WTC11 (cell line): ENCODE results near the gene RPUSD3. TPM values are rescaled to one million over a fixed set of nuclear protein-coding genes. Genes with fewer than 3 reads are reported as not detected.

ENCODE experiments used
- ATAC-seq: fragments of 200-7000 bp; cut with Tn5 transposase; 2 replicates; pipeline ENCODE4 v1.10.0; 2021; ENCODE audit warnings: mild to moderate bottlenecking, moderate library complexity
- CTCF ChIA-PET: fragments of 300-600 bp; sonication (Branson Sonifier 250); formaldehyde crosslinking; loops from one replicate; lab custom pipeline; 2021; ENCODE audit warnings: antibody characterized with exemption; lab: Charles Lee
- POLR2A ChIA-PET: fragments of 350-600 bp; sonication (Branson Sonifier 250); formaldehyde crosslinking; loops from one replicate; lab custom pipeline; 2021; ENCODE audit warnings: antibody characterized with exemption; lab: Charles Lee
- DNase-seq: peaks from one replicate; pipeline ENCODE4 v3.0.0; 2021; ENCODE audit warnings: low spot score
- H3K27ac Mint-ChIP-seq: 2 replicates; pipeline ENCODE4 v1.8.0; 2021; ENCODE audit warnings: mixed read lengths
- H3K27me3 Mint-ChIP-seq: 2 replicates; pipeline ENCODE4 v1.8.0; 2021; ENCODE audit warnings: low read depth, mild to moderate bottlenecking, moderate library complexity, mixed read lengths
- H3K36me3 Mint-ChIP-seq: 2 replicates; pipeline ENCODE4 v1.8.0; 2021; ENCODE audit warnings: mixed read lengths
- H3K4me1 Mint-ChIP-seq: 2 replicates; pipeline ENCODE4 v1.8.0; 2022; ENCODE audit warnings: mixed read lengths
- H3K4me3 Mint-ChIP-seq: 2 replicates; pipeline ENCODE4 v1.8.0; 2021; ENCODE audit warnings: mild to moderate bottlenecking, moderate library complexity, mixed read lengths
- H3K9me3 Mint-ChIP-seq: 2 replicates; pipeline ENCODE4 v1.8.0; 2021; ENCODE audit warnings: mixed read lengths
- E2F1 ChIP-seq: sonication (generic); formaldehyde crosslinking; IDR thresholded peaks from 2 replicates; pipeline ENCODE4 v1.8.0; 2022; ENCODE audit warnings: mild to moderate bottlenecking, missing genetic modification reagents
- ELF4 ChIP-seq: sonication (generic); formaldehyde crosslinking; IDR thresholded peaks from 2 replicates; pipeline ENCODE4 v1.8.1; 2022; ENCODE audit warnings: low read depth, mild to moderate bottlenecking, moderate library complexity, missing genetic modification reagents
- ESRRA ChIP-seq: sonication (generic); formaldehyde crosslinking; IDR thresholded peaks from 2 replicates; pipeline ENCODE4 v1.8.1; 2022; ENCODE audit warnings: mild to moderate bottlenecking, missing genetic modification reagents, borderline replicate concordance
- HMGA2 ChIP-seq: fragments of 250-450 bp; sonication (Bioruptor Pico); IDR thresholded peaks from 2 replicates; pipeline ENCODE4 v1.4.0; 2021; ENCODE audit warnings: mild to moderate bottlenecking, moderate library complexity
- JUN ChIP-seq: sonication (generic); formaldehyde crosslinking; IDR thresholded peaks from 2 replicates; pipeline ENCODE4 v1.8.0; 2023; ENCODE audit warnings: mild to moderate bottlenecking, missing genetic modification reagents
- MLX ChIP-seq: sonication (generic); formaldehyde crosslinking; IDR thresholded peaks from 2 replicates; pipeline ENCODE4 v1.8.1; 2023; ENCODE audit warnings: mild to moderate bottlenecking, missing genetic modification reagents, moderate library complexity
- NFATC4 ChIP-seq: fragments of 250-450 bp; sonication (Bioruptor Pico); IDR thresholded peaks from 2 replicates; pipeline ENCODE4 v1.9.0; 2021; ENCODE audit warnings: mild to moderate bottlenecking
- NR2C2 ChIP-seq: sonication (generic); formaldehyde crosslinking; IDR thresholded peaks from 2 replicates; pipeline ENCODE4 v1.8.0; 2022; ENCODE audit warnings: mild to moderate bottlenecking, missing genetic modification reagents
- OVOL2 ChIP-seq: fragments of 250-450 bp; sonication (Bioruptor Pico); IDR thresholded peaks from 2 replicates; pipeline ENCODE4 v1.9.0; 2021; ENCODE audit warnings: mild to moderate bottlenecking, borderline replicate concordance
- PRRX2 ChIP-seq: fragments of 250-450 bp; sonication (Bioruptor Pico); IDR thresholded peaks from 2 replicates; pipeline ENCODE4 v1.8.0; 2021; ENCODE audit warnings: mild to moderate bottlenecking
- TEAD1 ChIP-seq: sonication (generic); formaldehyde crosslinking; IDR thresholded peaks from 2 replicates; pipeline ENCODE4 v1.8.0; 2022; ENCODE audit warnings: mild to moderate bottlenecking, missing genetic modification reagents
- ZNF121 ChIP-seq: sonication (generic); formaldehyde crosslinking; IDR thresholded peaks from 2 replicates; pipeline ENCODE4 v1.8.0; 2023; ENCODE audit warnings: missing genetic modification reagents
- ZNF138 ChIP-seq: sonication (generic); formaldehyde crosslinking; conservative IDR thresholded peaks from 2 replicates; pipeline ENCODE4 v1.8.1; 2022; ENCODE audit warnings: mild to moderate bottlenecking, moderate library complexity, missing genetic modification reagents
- ZNF219 ChIP-seq: sonication (generic); formaldehyde crosslinking; IDR thresholded peaks from 2 replicates; pipeline ENCODE4 v1.8.0; 2023; ENCODE audit warnings: missing genetic modification reagents, mild to moderate bottlenecking, borderline replicate concordance
- ZNF416 ChIP-seq: fragments of 250-450 bp; sonication (Bioruptor Pico); IDR thresholded peaks from 2 replicates; pipeline ENCODE4 v1.9.0; 2021; ENCODE audit warnings: mild to moderate bottlenecking, inconsistent platforms
- ZNF512 ChIP-seq: sonication (generic); formaldehyde crosslinking; IDR thresholded peaks from 2 replicates; pipeline ENCODE4 v1.8.1; 2022; ENCODE audit warnings: missing genetic modification reagents, borderline replicate concordance
- total RNA-seq: library from RNA; stranded (reverse); gene quantifications from 3 replicates; pipeline ENCODE4 v1.2.3, GENCODE V29; 2021
- TF ChIP-seq, protein P1 (sequence below): sonication (generic); formaldehyde crosslinking; IDR thresholded peaks from 2 replicates; pipeline ENCODE4 v1.8.1; 2022; ENCODE audit warnings: mild to moderate bottlenecking, moderate library complexity, missing genetic modification reagents
- TF ChIP-seq, protein P2 (sequence below): sonication (generic); formaldehyde crosslinking; IDR thresholded peaks from 2 replicates; pipeline ENCODE4 v1.8.1; 2023; ENCODE audit warnings: mild to moderate bottlenecking, missing genetic modification reagents
- TF ChIP-seq, protein P3 (sequence below): fragments of 250-450 bp; sonication (Bioruptor Pico); IDR thresholded peaks from 2 replicates; pipeline ENCODE4 v1.8.0; 2021; ENCODE audit warnings: mild to moderate bottlenecking
- TF ChIP-seq, protein P4 (sequence below): sonication (generic); formaldehyde crosslinking; IDR thresholded peaks from 2 replicates; pipeline ENCODE4 v1.8.1; 2023; ENCODE audit warnings: mild to moderate bottlenecking, missing genetic modification reagents, moderate library complexity
- TF ChIP-seq, protein P5 (sequence below): fragments of 250-450 bp; sonication (Bioruptor Pico); IDR thresholded peaks from 2 replicates; pipeline ENCODE4 v1.9.0; 2021; ENCODE audit warnings: mild to moderate bottlenecking
- TF ChIP-seq, protein P6 (sequence below): sonication (generic); formaldehyde crosslinking; IDR thresholded peaks from 2 replicates; pipeline ENCODE4 v1.8.1; 2023; ENCODE audit warnings: mild to moderate bottlenecking, missing genetic modification reagents

Gene RPUSD3
- total RNA-seq, 1 experiment from 2014 or later = 95.5 TPM

DNA sequence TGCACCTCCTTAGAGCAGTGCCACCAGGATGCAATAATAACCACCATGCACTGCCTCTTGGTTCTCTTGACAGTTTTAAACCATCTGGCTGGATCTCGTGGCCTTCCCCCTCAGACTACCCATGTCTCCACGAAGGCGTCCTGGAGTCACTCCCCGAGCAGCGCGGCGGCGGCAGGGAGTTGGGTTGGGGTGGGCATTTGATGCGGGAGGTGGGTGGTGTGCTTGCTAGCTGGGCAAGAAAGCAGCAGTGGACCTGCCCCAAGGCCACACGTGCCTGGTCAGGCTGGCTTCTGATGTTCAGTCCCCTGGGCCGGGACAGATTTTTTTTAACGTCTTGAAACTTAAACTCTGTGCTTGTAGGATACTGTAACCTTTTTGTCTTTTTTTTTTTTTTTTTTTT is 37.7 kb downstream of the RPUSD3 start (continued):
- TF ChIP-seq ZNF512 (CRISPR knock-in tag) = no peak
- no peak for TF ChIP-seq PRRX2
- no peak for TF ChIP-seq ZNF138
- TF ChIP-seq JUN (CRISPR knock-in tag) = no peak
- TF ChIP-seq NFATC4 (CRISPR knock-in tag) = no peak

GRCh38 chr3:9804996-9805395 is 38.8 kb downstream of the RPUSD3 start:
- CTCF ChIA-PET = interaction anchor here (1.1 kb wide), 1 partner anchor 12 kb away, joined by 3 read pairs; the partner anchor contains the start of genes ARPC4 and TADA3
- H3K27me3 Mint-ChIP-seq = no peaks in the 10 kb centered on the region
- DNase-seq (no peak), ATAC-seq (no peak)
- peaks cover 46% of the 10 kb centered on the region for H3K36me3 Mint-ChIP-seq
- no peak overlapping the region for H3K4me3 Mint-ChIP-seq
- H3K9me3 Mint-ChIP-seq = no peaks in the 10 kb centered on the region
- POLR2A ChIA-PET = interaction anchor here (0.6 to 0.9 kb wide), 2 partner anchors 12 to 27 kb away, joined by 3 to 4 read pairs; partner anchors contain the start of genes ARPC4 and TADA3
- no peak for TF ChIP-seq MLX (CRISPR knock-in tag)
- TF ChIP-seq, protein P1, sequence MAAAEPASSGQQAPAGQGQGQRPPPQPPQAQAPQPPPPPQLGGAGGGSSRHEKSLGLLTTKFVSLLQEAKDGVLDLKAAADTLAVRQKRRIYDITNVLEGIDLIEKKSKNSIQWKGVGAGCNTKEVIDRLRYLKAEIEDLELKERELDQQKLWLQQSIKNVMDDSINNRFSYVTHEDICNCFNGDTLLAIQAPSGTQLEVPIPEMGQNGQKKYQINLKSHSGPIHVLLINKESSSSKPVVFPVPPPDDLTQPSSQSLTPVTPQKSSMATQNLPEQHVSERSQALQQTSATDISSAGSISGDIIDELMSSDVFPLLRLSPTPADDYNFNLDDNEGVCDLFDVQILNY (CRISPR knock-in tag) = no peak
- no peak for TF ChIP-seq ESRRA (CRISPR knock-in tag)
- TF ChIP-seq JUN (CRISPR knock-in tag) = no peak
- TF ChIP-seq ELF4 (CRISPR knock-in tag) = no peak
- TF ChIP-seq, protein P2, sequence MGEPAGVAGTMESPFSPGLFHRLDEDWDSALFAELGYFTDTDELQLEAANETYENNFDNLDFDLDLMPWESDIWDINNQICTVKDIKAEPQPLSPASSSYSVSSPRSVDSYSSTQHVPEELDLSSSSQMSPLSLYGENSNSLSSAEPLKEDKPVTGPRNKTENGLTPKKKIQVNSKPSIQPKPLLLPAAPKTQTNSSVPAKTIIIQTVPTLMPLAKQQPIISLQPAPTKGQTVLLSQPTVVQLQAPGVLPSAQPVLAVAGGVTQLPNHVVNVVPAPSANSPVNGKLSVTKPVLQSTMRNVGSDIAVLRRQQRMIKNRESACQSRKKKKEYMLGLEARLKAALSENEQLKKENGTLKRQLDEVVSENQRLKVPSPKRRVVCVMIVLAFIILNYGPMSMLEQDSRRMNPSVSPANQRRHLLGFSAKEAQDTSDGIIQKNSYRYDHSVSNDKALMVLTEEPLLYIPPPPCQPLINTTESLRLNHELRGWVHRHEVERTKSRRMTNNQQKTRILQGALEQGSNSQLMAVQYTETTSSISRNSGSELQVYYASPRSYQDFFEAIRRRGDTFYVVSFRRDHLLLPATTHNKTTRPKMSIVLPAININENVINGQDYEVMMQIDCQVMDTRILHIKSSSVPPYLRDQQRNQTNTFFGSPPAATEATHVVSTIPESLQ (CRISPR knock-in tag) = no peak
- TF ChIP-seq, protein P3, sequence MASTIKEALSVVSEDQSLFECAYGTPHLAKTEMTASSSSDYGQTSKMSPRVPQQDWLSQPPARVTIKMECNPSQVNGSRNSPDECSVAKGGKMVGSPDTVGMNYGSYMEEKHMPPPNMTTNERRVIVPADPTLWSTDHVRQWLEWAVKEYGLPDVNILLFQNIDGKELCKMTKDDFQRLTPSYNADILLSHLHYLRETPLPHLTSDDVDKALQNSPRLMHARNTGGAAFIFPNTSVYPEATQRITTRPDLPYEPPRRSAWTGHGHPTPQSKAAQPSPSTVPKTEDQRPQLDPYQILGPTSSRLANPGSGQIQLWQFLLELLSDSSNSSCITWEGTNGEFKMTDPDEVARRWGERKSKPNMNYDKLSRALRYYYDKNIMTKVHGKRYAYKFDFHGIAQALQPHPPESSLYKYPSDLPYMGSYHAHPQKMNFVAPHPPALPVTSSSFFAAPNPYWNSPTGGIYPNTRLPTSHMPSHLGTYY = no peak
- no peak for TF ChIP-seq HMGA2 (CRISPR knock-in tag)
- no peak for TF ChIP-seq E2F1
- TF ChIP-seq, protein P4, sequence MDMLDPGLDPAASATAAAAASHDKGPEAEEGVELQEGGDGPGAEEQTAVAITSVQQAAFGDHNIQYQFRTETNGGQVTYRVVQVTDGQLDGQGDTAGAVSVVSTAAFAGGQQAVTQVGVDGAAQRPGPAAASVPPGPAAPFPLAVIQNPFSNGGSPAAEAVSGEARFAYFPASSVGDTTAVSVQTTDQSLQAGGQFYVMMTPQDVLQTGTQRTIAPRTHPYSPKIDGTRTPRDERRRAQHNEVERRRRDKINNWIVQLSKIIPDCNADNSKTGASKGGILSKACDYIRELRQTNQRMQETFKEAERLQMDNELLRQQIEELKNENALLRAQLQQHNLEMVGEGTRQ (CRISPR knock-in tag) = no peak
- TF ChIP-seq ZNF416 (CRISPR knock-in tag) = no peak
- TF ChIP-seq, protein P5, sequence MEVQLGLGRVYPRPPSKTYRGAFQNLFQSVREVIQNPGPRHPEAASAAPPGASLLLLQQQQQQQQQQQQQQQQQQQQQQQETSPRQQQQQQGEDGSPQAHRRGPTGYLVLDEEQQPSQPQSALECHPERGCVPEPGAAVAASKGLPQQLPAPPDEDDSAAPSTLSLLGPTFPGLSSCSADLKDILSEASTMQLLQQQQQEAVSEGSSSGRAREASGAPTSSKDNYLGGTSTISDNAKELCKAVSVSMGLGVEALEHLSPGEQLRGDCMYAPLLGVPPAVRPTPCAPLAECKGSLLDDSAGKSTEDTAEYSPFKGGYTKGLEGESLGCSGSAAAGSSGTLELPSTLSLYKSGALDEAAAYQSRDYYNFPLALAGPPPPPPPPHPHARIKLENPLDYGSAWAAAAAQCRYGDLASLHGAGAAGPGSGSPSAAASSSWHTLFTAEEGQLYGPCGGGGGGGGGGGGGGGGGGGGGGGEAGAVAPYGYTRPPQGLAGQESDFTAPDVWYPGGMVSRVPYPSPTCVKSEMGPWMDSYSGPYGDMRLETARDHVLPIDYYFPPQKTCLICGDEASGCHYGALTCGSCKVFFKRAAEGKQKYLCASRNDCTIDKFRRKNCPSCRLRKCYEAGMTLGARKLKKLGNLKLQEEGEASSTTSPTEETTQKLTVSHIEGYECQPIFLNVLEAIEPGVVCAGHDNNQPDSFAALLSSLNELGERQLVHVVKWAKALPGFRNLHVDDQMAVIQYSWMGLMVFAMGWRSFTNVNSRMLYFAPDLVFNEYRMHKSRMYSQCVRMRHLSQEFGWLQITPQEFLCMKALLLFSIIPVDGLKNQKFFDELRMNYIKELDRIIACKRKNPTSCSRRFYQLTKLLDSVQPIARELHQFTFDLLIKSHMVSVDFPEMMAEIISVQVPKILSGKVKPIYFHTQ (CRISPR knock-in tag) = no peak
- no peak for TF ChIP-seq OVOL2 (CRISPR knock-in tag)
- TF ChIP-seq ZNF121 (CRISPR knock-in tag) = no peak
- no peak for TF ChIP-seq TEAD1
- no peak for TF ChIP-seq ZNF219
- no peak for TF ChIP-seq NR2C2
- TF ChIP-seq, protein P6, sequence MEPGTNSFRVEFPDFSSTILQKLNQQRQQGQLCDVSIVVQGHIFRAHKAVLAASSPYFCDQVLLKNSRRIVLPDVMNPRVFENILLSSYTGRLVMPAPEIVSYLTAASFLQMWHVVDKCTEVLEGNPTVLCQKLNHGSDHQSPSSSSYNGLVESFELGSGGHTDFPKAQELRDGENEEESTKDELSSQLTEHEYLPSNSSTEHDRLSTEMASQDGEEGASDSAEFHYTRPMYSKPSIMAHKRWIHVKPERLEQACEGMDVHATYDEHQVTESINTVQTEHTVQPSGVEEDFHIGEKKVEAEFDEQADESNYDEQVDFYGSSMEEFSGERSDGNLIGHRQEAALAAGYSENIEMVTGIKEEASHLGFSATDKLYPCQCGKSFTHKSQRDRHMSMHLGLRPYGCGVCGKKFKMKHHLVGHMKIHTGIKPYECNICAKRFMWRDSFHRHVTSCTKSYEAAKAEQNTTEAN = no peak
- H3K4me1 Mint-ChIP-seq = peaks cover 13% of the 10 kb centered on the region
- no peak overlapping the region for H3K27ac Mint-ChIP-seq
